GM12801 (cell line): ENCODE results near the gene GPC1.

Experiments
- TF ChIP-seq, protein P1 (sequence below): IDR thresholded peaks from one replicate; pipeline ENCODE4 v1.5.1; 2011; ENCODE audit warnings: control low read depth; ENCODE audit not compliant: insufficient read length; ENCODE audit errors: extremely low read depth

Gene GPC1

GRCh38 chr2:240517342-240517741 lies 81.9 kb downstream of the GPC1 start:
- TF ChIP-seq, protein P1, sequence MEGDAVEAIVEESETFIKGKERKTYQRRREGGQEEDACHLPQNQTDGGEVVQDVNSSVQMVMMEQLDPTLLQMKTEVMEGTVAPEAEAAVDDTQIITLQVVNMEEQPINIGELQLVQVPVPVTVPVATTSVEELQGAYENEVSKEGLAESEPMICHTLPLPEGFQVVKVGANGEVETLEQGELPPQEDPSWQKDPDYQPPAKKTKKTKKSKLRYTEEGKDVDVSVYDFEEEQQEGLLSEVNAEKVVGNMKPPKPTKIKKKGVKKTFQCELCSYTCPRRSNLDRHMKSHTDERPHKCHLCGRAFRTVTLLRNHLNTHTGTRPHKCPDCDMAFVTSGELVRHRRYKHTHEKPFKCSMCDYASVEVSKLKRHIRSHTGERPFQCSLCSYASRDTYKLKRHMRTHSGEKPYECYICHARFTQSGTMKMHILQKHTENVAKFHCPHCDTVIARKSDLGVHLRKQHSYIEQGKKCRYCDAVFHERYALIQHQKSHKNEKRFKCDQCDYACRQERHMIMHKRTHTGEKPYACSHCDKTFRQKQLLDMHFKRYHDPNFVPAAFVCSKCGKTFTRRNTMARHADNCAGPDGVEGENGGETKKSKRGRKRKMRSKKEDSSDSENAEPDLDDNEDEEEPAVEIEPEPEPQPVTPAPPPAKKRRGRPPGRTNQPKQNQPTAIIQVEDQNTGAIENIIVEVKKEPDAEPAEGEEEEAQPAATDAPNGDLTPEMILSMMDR, result no peak
